ENCODE data around the gene GASK1B. TPM values are rescaled to one million over a fixed set of nuclear protein-coding genes. Genes with fewer than 3 reads are reported as not detected.
A peak's percentile ranks its signal among the peaks of the same experiment; 100 is the strongest.

The GASK1B gene
- total and polyA plus RNA-seq, 7 donors = 6.7 to 59.5 (median 34.4) TPM

DNA sequence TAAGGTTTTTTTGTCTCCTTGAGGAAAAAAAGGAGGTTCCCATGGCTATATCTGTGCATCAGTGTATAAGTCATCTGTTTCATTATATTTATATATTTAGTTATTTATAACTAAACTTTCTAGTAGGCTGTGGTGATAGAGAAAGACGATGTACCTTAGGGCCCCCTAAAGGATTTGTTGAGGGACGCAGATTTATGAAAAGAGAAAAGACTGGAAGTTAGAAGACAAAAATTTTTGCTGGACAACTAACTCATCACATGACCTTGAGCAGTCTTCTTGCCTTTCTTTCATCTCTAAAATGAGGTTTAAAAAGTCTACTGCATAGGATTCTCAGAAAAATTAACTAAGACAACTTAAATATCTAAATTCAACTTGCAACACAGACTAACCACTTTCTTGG is 6.1 kb downstream of the GASK1B start:
- no peaks in the 10 kb centered on the region for H3K9me3 ChIP-seq
- peaks cover 0 to 89% (median 75%) of the 10 kb centered on the region in 4 donors for H3K4me1 ChIP-seq
- peak overlapping the region; percentile 1 to 61 (median 28) for H3K4me3 ChIP-seq
- TF ChIP-seq EP300 (IDR thresholded peaks at IDR 0.05) = no peak
- TF ChIP-seq, protein P1, sequence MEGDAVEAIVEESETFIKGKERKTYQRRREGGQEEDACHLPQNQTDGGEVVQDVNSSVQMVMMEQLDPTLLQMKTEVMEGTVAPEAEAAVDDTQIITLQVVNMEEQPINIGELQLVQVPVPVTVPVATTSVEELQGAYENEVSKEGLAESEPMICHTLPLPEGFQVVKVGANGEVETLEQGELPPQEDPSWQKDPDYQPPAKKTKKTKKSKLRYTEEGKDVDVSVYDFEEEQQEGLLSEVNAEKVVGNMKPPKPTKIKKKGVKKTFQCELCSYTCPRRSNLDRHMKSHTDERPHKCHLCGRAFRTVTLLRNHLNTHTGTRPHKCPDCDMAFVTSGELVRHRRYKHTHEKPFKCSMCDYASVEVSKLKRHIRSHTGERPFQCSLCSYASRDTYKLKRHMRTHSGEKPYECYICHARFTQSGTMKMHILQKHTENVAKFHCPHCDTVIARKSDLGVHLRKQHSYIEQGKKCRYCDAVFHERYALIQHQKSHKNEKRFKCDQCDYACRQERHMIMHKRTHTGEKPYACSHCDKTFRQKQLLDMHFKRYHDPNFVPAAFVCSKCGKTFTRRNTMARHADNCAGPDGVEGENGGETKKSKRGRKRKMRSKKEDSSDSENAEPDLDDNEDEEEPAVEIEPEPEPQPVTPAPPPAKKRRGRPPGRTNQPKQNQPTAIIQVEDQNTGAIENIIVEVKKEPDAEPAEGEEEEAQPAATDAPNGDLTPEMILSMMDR (IDR thresholded peaks at IDR 0.05) = no peak
- TF ChIP-seq POLR2AphosphoS5 (IDR thresholded peaks at IDR 0.05) = no peak
- no peak for TF ChIP-seq POLR2A (IDR thresholded peaks at IDR 0.05)
- no peaks in the 10 kb centered on the region for H3K36me3 ChIP-seq
- 58 to 65% methylated on average over 2 of the region's 2 CpGs for WGBS, 2 donors
- H3K27ac ChIP-seq = peak overlapping the region in 3 of 4 donors; percentile 77 to 92 (median 83)
- intact Hi-C loops (cut with DNase I) = loop anchor here (10.0 kb wide), 1 partner anchor 1192 kb away; the partner anchor contains the start of gene PDGFC
- H3K27me3 ChIP-seq = no peaks in the 10 kb centered on the region
- DNase-seq = no peak

DNA sequence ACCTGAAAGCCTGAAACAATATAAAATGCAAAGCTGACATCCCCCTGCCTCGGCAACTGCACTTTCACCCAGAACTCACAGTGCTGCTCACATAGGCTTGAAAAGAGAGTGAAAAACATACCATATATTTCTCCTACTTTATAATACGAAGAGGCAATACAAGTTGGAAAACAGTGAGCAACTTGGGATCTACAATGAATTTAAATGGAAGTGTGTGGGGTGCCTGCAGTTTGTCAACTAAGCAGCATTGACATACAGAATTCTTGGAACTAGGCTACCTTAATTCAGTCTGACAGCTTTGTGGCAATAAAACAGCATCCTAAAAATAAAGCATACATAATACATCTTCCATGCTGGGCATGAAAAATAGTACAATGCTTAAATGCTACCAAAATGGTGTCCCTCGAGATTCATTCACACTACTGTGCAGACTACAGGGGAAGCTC is 8.0 kb downstream of the GASK1B start:
- Histone ChIP-seq H3K36me3 (no peaks in the 10 kb centered on the region), H3K9me3 (no peaks in the 10 kb centered on the region), H3K4me1 (peaks cover 0 to 94% (median 85%) of the 10 kb centered on the region in 4 donors), H3K27me3 (no peaks in the 10 kb centered on the region), H3K4me3 (peak overlapping the region; percentile 8 to 33 (median 21)), H3K27ac (peak overlapping the region in 3 of 4 donors; percentile 77 to 92 (median 83))
- DNase-seq = no peak
- WGBS, 2 donors = 77 to 83% methylated on average over 3 of the region's 3 CpGs
- TF ChIP-seq, protein P1 (IDR thresholded peaks at IDR 0.05) = no peak
- TF ChIP-seq POLR2A (IDR thresholded peaks at IDR 0.05) (no peak), POLR2AphosphoS5 (IDR thresholded peaks at IDR 0.05) (peak; percentile 85 to 98 (median 94)), EP300 (IDR thresholded peaks at IDR 0.05) (peak; percentile 58 to 93 (median 86))
- intact Hi-C loops (cut with DNase I) = loop anchor here (5.0 to 10.0 kb wide), 2 partner anchors 42 to 1190 kb away; partner anchors contain the start of gene PDGFC

DNA sequence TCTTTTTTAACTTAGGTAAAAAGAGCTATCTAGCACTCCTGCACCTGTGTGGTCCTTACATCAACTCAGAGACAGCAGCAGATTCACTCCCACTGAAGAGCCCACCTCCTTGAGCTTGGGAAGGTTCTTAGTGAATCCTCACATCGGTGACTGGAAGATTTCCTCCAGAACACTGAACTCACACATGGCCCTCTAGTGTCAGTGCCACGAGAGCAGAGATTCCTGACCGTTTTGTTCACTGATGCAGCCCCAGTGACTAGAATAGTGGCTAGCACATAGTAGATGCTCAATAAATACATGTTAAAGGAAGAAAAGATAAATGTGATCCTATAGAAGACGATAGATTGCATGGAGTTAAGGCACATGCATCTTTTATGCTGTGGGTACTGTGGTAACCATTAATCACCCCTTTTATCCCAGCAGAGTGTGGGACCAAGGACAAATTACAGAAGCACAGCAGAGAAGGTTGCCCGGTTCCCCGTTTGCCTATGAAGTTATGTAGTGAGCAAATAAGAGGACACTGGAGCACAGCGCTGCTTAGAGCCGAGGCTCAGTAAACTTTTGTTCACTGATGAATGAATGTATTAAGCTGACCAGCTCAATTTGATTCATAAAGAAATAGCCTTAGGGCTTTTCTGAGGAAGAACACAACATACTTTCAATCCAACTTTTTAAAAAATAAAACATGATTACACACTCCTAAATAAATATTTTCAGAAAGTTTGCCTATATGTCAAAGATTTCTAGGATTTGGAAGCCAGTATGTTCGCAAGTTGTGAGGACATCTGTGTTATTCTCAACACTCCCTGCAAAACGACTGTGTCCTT is 8.7 kb downstream of the GASK1B start:
- no peak for DNase-seq
- no peaks in the 10 kb centered on the region for H3K9me3 ChIP-seq
- 69 to 74% methylated on average over 10 of the region's 10 CpGs for WGBS, 2 donors
- H3K4me1 ChIP-seq = peaks cover 0 to 98% (median 88%) of the 10 kb centered on the region in 4 donors
- intact Hi-C loops (cut with DNase I) = loop anchor here (5.0 to 10.0 kb wide), 2 partner anchors 42 to 1189 kb away; partner anchors contain the start of gene PDGFC
- no peaks in the 10 kb centered on the region for H3K36me3 ChIP-seq
- H3K27me3 ChIP-seq = no peaks in the 10 kb centered on the region
- peak overlapping the region in 3 of 4 donors; percentile 77 to 92 (median 83) for H3K27ac ChIP-seq
- TF ChIP-seq, protein P1 (IDR thresholded peaks at IDR 0.05) = no peak
- peak in 2 of 4 donors; percentile 1 to 5 for TF ChIP-seq POLR2AphosphoS5 (IDR thresholded peaks at IDR 0.05)
- H3K4me3 ChIP-seq = peak overlapping the region; percentile 8 to 33 (median 21)

DNA sequence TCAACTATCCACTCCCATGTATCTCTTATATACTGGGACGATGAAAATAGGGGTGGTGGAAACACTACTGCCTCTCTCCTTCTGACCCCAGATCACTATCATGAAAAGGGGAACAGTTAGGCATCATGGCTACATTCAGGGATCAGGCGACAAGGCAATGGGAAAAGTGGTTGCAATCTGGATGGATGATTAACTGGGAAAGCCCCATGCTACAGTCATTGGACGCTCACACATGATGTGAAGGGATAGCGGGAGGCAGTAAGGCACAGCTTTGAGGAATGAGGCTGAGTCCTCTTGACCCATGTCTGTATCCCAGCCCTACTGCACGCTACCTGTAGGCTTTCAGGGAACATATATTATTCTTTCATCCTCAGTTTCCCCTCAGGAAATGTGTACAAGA is 10.2 kb downstream of the GASK1B start:
- intact Hi-C loops (cut with DNase I) = loop anchor here (5.0 to 10.0 kb wide), 2 partner anchors 40 to 1188 kb away; partner anchors contain the start of gene PDGFC
- H3K4me1 ChIP-seq = peaks cover 5 to 98% (median 88%) of the 10 kb centered on the region in 4 donors
- DNase-seq = no peak
- TF ChIP-seq EP300 (IDR thresholded peaks at IDR 0.05) (no peak), POLR2A (IDR thresholded peaks at IDR 0.05) (no peak), POLR2AphosphoS5 (IDR thresholded peaks at IDR 0.05) (peak in 1 of 4 donors; percentile 42)
- H3K27me3 ChIP-seq = no peaks in the 10 kb centered on the region
- 87 to 91% methylated on average over 5 of the region's 5 CpGs for WGBS, 2 donors
- no peaks in the 10 kb centered on the region for H3K9me3 ChIP-seq
- no peaks in the 10 kb centered on the region for H3K36me3 ChIP-seq
- no peak overlapping the region for H3K4me3 ChIP-seq
- peak overlapping the region in 3 of 4 donors; percentile 66 to 92 (median 77) for H3K27ac ChIP-seq
